HUDEP-2 (cell line): ENCODE data around the gene GCAT.
"Not testable (repeated sequence)": the region's sequence is repeated elsewhere in the genome, so short reads cannot be mapped to it uniquely, and the experiment has no call there.

Source experiments
- DNase-seq, 76 experiments: peaks; one replicate each; lab custom pipeline; 2025; ENCODE audit not compliant: unreplicated experiment in 76 of 76; lab: John Stamatoyannopoulos, UW

GCAT gene

DNA sequence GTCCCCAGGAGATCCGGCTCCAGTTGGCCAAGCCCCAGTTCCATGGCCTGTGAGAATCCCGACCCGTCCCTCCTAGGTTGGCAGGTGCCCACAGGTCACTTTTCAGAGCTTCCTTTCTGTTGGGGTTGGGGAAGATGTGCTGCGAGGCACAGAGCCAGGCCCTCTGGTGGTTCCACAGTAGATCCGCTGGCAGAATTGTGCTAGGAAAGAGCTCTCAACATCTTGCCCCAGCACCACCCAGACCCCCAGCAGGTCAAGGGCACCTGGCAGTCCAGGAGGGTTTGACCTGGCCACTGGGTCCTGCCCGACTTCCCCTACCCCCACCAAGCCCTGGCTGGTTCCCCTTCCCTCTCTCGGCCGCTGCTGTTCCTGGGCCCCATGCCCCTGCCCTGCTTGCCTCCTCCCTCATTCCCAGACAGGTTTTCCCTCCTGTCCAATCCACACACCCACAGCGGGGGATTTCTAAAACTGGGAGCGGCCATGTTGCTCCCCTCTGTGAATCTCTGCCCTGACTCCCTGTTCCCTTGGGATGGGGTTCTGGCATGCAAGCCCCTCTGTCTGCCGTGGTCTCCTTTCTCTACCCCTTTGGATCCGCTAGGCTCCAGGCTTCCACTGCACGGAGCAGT, 26.2 kb upstream of the GCAT start:
- peak in 11 of 76 experiments; percentile 1 to 40 (median 6) for DNase-seq

DNA sequence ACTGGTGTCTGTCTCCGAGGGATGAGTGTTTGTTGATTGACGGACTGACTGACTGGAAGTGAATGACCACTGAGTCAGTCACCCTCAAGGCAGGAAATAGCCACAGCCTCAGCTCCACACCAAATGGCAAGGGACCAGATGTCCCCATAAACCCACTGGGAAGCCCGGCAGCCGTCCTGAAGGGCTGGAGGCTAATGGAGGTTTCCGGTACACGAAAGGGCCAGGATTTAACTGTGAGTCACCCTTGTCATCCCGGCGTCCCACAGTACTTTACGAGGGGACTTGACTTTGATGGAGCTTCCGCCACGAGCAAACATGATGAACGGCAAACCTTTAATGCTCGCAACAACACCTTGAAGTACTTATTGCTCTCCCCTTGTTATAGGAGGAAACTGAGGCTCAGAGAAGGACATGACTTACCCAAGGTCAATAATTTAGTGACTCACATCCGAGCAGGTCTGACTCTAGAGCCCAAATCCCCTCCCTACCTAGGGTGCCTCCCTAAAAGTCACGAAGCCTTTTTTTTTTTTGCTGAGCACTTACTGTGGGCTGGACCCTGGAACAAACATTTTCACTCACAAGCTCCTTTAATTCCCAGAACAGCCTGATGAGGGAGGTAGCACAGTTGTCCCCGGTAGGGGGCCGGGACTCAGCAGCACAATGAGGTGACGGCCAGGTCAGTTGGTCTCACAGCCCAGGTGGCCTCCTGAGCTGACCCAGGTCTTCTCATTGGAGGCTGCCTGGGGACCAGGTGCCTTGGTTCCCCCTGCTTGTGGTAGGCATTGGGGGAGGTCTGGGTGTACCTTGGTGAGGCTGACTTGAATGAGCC, 25.2 kb upstream of the GCAT start:
- peak in 1 of 76 experiments; percentile 4 for DNase-seq

DNA sequence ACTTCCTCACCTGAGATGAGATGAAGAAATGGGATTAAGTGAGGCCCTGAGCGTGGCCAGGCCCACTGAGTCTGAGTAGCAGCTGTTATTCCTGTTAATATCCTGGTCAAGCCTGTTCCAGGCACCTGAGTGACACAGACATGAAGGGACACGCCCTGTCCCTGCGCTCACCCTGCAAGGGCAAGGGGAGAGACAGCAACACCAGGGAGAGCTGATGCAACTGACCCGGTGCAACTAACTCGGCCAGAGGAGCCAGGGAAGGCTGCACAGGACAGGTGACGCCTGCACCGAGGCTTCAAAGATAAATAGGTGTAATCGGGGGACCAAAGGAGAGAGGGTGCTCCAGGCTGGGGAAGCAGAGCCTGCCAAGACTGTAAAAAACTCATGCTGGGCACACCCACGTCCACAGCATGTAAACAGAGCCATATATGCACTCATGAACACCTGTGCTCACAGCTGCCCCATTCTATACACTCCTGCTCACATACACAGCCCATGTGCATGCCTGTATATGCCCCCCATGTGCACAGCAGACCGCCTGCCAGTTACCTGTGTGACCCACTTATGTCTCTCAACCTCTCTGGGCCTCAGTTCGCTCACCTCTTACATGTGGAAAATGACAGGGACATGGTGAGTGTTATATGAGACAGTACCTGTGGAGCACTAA, 22.8 kb upstream of the GCAT start:
- no peak for DNase-seq

DNA sequence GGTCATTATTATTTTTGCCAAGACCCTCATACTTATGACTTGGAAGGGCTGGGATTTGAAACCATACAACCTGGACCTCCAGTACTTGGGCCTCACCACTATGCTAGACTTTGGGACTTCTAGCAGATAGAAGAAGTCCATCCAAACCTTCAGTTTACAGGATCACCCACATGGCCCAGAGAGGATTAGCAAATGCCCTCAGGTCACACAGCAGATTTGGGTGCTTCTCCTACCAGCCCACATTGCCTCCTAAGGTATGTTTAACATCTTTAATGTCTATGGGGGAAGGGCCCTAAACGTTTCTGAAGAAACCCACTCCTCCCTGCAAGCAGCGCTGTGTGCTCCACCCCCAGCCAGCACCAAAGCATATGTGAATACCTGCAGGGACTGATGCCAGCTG, 17.5 kb upstream of the GCAT start:
- DNase-seq, result no peak

GRCh38 chr22:37792494-37792893, 15.2 kb upstream of the GCAT start:
- DNase-seq, result no peak

- no peak for DNase-seq
Observed at GRCh38 chr22:37794376-37794775, 13.4 kb upstream of the GCAT start.

DNA sequence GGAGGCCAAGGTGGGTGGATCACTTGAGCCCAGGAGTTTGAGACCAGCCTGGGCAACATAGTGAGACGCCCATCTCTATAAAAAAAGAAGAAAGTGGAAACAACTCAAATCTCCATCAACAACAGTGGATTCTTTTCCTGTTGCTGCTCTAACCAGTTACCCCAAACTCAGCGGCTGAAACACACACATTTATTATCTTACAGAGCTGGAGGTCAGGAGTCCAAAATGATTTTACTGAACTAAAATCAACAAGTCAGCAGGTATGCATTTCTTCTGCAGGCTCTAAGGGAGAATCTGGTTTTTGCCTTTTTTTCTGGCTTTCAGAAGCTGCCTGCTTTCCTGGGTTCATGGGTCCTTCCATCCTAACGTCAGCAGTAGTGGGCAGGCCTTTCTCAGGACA, 11.7 kb upstream of the GCAT start:
- no peak for DNase-seq

GRCh38 chr22:37797259-37797658, 10.5 kb upstream of the GCAT start:
- DNase-seq, result not testable (repeated sequence)

DNA sequence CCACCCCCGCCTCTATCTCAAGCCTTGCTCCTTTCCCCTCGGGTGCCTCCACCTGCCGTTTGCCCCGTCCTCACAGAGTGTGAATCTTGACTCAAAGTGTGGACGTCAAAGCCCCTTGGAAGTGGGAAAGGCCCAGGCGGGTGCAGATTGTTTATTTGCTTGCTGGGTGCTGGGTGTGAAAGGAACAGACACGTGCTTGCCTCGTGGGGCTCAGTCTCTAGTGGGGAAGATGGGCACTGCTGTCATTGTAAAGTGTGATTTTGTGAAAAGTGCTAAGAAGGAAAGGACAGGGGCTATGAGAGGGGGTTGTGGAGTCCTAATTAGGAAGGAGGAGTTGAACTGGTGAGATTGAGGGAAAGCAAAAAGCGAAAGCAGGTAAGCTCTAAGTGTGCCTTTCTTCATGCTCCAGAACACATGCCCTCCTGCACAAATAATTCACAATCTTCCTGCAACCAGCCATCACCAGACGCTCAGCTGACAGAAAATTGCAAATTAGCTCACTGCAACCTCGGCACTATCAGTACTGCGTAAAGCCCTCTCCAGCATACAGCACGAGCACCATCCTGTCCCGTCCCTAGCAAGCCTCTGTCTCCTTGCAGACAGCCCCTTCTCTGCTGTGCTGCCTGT, 9.7 kb upstream of the GCAT start:
- DNase-seq, result no peak

GRCh38 chr22:37799979-37800378, 7.8 kb upstream of the GCAT start:
- DNase-seq, result not testable (repeated sequence)

DNA sequence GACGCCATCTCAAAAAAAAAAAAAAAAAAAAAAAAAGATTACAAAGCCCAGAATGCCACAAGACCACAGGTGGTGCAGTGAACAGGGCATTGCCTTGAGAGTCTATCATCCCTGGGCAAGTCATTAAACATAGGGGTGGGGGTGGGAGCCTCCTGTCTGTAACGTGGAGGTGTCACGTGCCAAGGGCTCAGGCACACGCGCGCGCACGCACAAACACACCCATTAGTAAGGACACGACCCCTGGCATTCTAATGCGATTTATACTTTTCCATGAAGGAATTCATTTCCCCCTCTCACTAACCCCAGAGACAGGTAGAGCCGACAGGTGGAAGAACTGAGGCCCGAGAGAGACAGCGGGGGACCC, 5.8 kb upstream of the GCAT start:
- DNase-seq, result peak in 3 of 76 experiments; percentile 20 to 60 (median 39)

- DNase-seq, result peak in 11 of 76 experiments; percentile 8 to 73 (median 28)
Observed at GRCh38 chr22:37802310-37803194, 5.2 kb upstream of the GCAT start.

DNA sequence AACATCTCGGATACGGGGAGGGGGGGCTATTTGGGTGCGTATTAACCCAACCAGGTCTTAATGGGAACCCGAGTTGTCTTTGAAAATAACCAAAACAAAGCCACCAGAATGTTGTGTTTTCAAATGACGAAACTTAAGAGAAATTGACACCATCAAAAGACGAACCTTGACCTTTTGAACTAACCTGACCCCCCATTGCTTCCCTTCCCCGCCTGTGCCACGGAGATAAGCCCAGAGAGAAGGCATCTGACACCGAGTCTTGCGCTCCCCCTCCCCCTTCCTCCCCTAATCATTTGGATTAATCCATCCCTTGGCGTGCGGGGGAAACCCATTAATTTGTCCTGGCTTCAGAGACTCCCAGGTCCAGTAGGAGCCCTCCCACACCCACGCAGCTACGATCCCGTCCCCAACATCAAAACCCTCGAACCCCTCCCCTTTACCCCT, 4.5 kb upstream of the GCAT start:
- peak in 69 of 76 experiments; percentile 8 to 85 (median 63) for DNase-seq

DNA sequence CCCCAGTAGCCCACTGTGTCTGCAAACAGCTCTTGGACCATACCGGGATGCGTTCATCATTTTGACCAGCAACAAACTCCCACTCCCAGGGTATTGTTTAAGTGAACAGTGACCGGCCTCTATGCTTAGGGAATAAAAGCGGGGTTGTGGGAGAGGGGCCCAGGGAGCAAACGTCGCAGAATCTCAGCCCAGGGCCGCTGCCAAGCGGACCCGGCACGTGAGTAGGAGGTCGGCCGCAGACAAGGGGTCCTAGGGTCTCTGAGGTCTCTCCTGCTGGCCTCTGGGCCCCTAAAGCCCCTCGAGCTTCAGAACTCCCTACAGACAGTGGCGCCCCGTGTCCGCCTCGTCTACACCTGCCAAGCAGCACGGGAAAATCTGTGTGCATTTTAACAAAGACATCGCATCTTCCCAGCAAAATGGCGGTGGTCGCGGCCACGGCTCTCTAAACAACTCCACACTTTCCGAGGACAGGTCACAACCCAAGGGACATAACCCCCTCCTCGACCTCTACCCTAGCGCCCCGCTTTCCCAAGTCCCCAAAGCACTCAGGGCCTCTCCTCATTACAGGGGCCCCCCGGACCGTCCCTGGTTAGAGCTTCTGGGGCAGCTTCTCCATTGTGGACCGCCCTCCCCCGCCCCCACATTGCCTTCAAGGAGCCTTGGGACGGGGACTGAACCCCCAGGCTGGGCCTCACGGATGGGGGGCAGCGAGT, 3.9 kb upstream of the GCAT start:
- peak in 1 of 76 experiments; percentile 30 for DNase-seq

GRCh38 chr22:37804352-37804880, 3.3 kb upstream of the GCAT start:
- DNase-seq, result peak in 1 of 76 experiments; percentile 24

DNA sequence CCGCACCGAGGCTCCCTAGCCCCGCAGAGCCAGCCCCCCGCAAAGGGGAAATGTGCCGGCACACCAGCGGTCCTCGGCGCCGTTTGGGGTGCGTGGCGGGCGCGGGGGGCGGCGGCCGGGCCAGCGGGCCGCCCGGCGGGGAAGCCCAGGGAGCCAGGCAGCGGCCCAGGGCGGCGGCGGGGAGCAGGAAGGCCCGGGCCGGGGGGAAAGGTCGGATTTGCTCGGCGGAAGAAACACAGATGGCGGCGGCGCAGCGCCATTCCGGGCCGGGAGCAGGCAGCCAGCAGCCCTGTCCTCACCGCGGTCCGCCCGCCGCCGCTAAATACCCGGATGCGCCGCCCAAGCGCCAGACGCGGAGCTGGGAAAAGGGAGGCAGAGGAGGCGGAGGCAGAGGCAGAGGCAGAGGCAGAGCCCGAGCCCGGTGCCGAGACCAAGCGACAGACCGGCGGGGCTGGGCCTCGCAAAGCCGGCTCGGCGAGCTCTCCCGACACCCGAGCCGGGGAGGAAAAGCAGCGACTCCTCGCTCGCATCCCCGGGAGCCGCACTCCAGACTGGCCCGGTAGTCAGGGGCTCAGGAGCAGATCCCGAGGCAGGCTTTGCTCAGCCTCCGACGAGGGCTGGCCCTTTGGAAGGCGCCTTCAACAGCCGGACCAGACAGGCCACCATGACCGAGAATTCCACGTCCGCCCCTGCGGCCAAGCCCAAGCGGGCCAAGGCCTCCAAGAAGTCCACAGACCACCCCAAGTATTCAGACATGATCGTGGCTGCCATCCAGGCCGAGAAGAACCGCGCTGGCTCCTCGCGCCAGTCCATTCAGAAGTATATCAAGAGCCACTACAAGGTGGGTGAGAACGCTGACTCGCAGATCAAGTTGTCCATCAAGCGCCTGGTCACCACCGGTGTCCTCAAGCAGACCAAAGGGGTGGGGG, 2.6 kb upstream of the GCAT start:
- DNase-seq, result peak in 42 of 76 experiments; percentile 1 to 65 (median 38)

DNA sequence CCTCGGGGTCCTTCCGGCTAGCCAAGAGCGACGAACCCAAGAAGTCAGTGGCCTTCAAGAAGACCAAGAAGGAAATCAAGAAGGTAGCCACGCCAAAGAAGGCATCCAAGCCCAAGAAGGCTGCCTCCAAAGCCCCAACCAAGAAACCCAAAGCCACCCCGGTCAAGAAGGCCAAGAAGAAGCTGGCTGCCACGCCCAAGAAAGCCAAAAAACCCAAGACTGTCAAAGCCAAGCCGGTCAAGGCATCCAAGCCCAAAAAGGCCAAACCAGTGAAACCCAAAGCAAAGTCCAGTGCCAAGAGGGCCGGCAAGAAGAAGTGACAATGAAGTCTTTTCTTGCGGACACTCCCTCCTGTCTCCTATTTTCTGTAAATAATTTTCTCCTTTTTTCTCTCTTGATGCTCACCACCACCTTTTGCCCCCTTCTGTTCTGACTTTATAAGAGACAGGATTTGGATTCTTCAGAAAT, 1.9 kb upstream of the GCAT start:
- DNase-seq, result no peak
